ENCODE data around the gene SLC13A4. TPM values are rescaled to one million over a fixed set of nuclear protein-coding genes. Genes with fewer than 3 reads are reported as not detected.
A peak's percentile ranks its signal among the peaks of the same experiment; 100 is the strongest.

Gene SLC13A4
- total RNA-seq, 4 donors from 2014 or later: not detected

- H3K4me3 ChIP-seq: no peak overlapping the region
- H3K27me3 ChIP-seq: no peaks in the 10 kb centered on the region
- no peak for DNase-seq
- H3K9me3 ChIP-seq: no peaks in the 10 kb centered on the region
- no peaks in the 10 kb centered on the region for H3K36me3 ChIP-seq
- H3K4me1 ChIP-seq: no peaks in the 10 kb centered on the region
- H3K27ac ChIP-seq: peak overlapping the region in 1 of 4 donors; percentile 17
- TF ChIP-seq CTCF (IDR thresholded peaks at IDR 0.05) (no peak), POLR2A (IDR thresholded peaks at IDR 0.05) (no peak)
Observed at GRCh38 chr7:135771961-135772638, 44.1 kb upstream of the SLC13A4 start.

- no peak overlapping the region for H3K4me3 ChIP-seq
- H3K4me1 ChIP-seq: no peaks in the 10 kb centered on the region
- no peak overlapping the region for H3K27ac ChIP-seq
- H3K36me3 ChIP-seq: no peaks in the 10 kb centered on the region
- no peak for DNase-seq
- no peak for TF ChIP-seq POLR2A (IDR thresholded peaks at IDR 0.05)
- TF ChIP-seq CTCF (IDR thresholded peaks at IDR 0.05): no peak
- H3K9me3 ChIP-seq: no peaks in the 10 kb centered on the region
- H3K27me3 ChIP-seq: no peaks in the 10 kb centered on the region
Observed at GRCh38 chr7:135771051-135771450, 43.1 kb upstream of the SLC13A4 start.

GRCh38 chr7:135770139-135770710 is 42.2 kb upstream of the SLC13A4 start:
- TF ChIP-seq CTCF (IDR thresholded peaks at IDR 0.05): no peak
- TF ChIP-seq POLR2A (IDR thresholded peaks at IDR 0.05): no peak
- Histone ChIP-seq H3K36me3 (no peaks in the 10 kb centered on the region), H3K4me1 (no peaks in the 10 kb centered on the region), H3K27ac (no peak overlapping the region), H3K9me3 (no peaks in the 10 kb centered on the region), H3K4me3 (no peak overlapping the region), H3K27me3 (no peaks in the 10 kb centered on the region)
- no peak for DNase-seq

GRCh38 chr7:135769005-135769802 is 41.2 kb upstream of the SLC13A4 start:
- Histone ChIP-seq H3K9me3 (no peaks in the 10 kb centered on the region), H3K27ac (no peak overlapping the region), H3K4me3 (no peak overlapping the region), H3K4me1 (no peaks in the 10 kb centered on the region), H3K36me3 (no peaks in the 10 kb centered on the region), H3K27me3 (no peaks in the 10 kb centered on the region)
- no peak for DNase-seq
- no peak for TF ChIP-seq CTCF (IDR thresholded peaks at IDR 0.05)
- no peak for TF ChIP-seq POLR2A (IDR thresholded peaks at IDR 0.05)

GRCh38 chr7:135768467-135768866 is 40.5 kb upstream of the SLC13A4 start:
- H3K27ac ChIP-seq: no peak overlapping the region

More at GRCh38 chr7:135768467-135768866, 40.5 kb upstream of the SLC13A4 start:
- no peak for TF ChIP-seq POLR2A (IDR thresholded peaks at IDR 0.05)
- TF ChIP-seq CTCF (IDR thresholded peaks at IDR 0.05): no peak
- no peak for DNase-seq
- H3K9me3 ChIP-seq: no peaks in the 10 kb centered on the region
- no peak overlapping the region for H3K4me3 ChIP-seq
- H3K4me1 ChIP-seq: no peaks in the 10 kb centered on the region
- H3K27me3 ChIP-seq: no peaks in the 10 kb centered on the region
- H3K36me3 ChIP-seq: no peaks in the 10 kb centered on the region
